ENCODE results near the gene HACD2. TPM values are rescaled to one million over a fixed set of nuclear protein-coding genes. Genes with fewer than 3 reads are reported as not detected.

Gene HACD2
- total and polyA plus RNA-seq, 7 donors = 3.7 to 7.9 (median 5.7) TPM

DNA sequence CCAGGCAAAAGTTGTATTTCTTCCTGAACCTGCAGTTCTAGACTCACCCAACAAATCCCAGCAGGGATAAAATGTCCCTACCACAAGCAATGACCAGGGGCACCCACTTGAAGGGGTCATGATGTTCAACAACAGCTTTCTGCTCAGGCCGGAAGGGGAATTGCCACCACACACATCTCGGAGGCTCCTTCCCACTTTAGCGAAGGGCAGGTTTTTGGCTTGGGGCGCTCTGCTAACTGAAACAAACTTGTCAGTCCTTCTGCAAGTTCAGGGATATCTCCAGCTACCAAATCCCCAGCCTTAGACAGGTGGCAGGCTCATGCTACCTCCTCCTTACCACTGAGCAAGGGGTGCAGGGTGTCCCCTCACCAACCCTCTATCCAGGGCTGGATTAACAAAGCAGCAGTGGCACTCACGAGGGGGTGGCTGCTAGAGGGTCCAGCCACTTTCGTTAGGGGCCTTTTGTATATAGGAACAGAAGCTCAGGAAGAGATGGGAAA is 138.2 kb downstream of the HACD2 start:
- peaks cover 0 to 60% (median 18%) of the 10 kb centered on the region in 3 donors for H3K27me3 ChIP-seq (ENCODE audit: insufficient read depth in 3 of 3, low read length in 2 of 3)
- 81 to 85% (median 84%) methylated on average over 6 of the region's 6 CpGs for WGBS, 3 donors

DNA sequence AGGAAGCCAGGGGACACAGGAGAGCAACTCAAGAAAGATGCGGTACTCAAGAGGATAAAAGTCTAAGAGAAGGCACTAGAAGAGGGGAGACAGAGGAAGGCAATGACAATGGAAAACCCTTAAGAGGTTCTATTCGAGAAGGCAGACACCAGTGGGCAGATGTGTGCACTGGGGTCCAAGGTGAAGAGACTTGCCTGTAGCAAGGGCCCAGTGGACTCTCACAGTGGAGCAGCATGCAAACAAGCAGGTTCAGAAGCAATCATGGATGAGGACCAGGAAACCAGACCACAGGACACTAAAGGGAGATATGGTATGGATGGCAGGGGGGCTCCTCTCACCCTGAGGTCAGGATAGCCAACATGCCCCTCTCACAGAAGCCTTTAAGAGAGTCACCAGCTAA is 138.6 kb downstream of the HACD2 start:
- Histone ChIP-seq H3K27ac (no peak overlapping the region), H3K27me3 (ENCODE audit: insufficient read depth in 3 of 3, low read length in 2 of 3) (peaks cover 0 to 56% (median 18%) of the 10 kb centered on the region in 3 donors), H3K4me3 (peak overlapping the region; percentile 44), H3K36me3 (ENCODE audit: insufficient read depth in 1 of 2, low read depth in 1 of 2) (no peaks in the 10 kb centered on the region), H3K9me3 (no peaks in the 10 kb centered on the region), H3K4me1 (no peaks in the 10 kb centered on the region)
- WGBS, 3 donors = 87 to 96% (median 92%) methylated on average over 2 of the region's 2 CpGs
- ATAC-seq (no peak), DNase-seq (no peak)
- TF ChIP-seq CTCF (IDR thresholded peaks at IDR 0.05) = no peak
- intact Hi-C loops (cut with DNase I) = loop anchor here in 1 of 2 donors (5.0 kb wide), 1 partner anchor 41 kb away; no protein-coding TSS in a partner anchor

More for the DNA sequence above, 138.2 kb downstream of the HACD2 start:
- ATAC-seq (no peak), DNase-seq (no peak)
- Histone ChIP-seq H3K4me1 (no peaks in the 10 kb centered on the region), H3K4me3 (peak overlapping the region; percentile 44), H3K36me3 (ENCODE audit: insufficient read depth in 1 of 2, low read depth in 1 of 2) (no peaks in the 10 kb centered on the region), H3K27ac (no peak overlapping the region), H3K9me3 (no peaks in the 10 kb centered on the region)
- TF ChIP-seq CTCF (IDR thresholded peaks at IDR 0.05) = no peak
- intact Hi-C loops (cut with DNase I) = loop anchor here in 1 of 2 donors (5.0 kb wide), 1 partner anchor 41 kb away; no protein-coding TSS in a partner anchor

DNA sequence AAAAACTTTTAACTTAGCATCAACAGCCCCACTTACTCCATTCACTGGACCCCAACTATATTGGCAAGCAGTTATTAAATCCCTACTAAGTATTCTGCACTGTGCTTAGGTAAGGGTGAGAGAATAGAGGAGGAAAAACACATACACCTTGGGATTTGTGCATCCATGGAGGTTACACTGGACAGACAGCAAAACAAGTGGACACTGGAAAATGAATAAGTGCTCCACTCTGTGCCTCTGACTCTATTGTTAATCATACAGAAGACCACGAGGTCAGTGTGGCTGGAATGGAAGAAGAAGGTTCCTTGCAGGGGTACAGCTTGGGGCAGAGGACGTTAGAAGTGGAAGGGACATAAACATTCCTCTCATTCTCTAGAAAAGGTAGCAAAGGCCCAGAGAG is 139.2 kb downstream of the HACD2 start:
- no peaks in the 10 kb centered on the region for H3K36me3 ChIP-seq (ENCODE audit: insufficient read depth in 1 of 2, low read depth in 1 of 2)
- ATAC-seq (no peak), DNase-seq (no peak)
- no peak overlapping the region for H3K27ac ChIP-seq
- TF ChIP-seq CTCF (IDR thresholded peaks at IDR 0.05) = no peak
- WGBS, 3 donors = 30 to 61% (median 54%) methylated on average over 2 of the region's 2 CpGs
- peaks cover 0 to 55% (median 16%) of the 10 kb centered on the region in 3 donors for H3K27me3 ChIP-seq (ENCODE audit: insufficient read depth in 3 of 3, low read length in 2 of 3)
- intact Hi-C loops (cut with DNase I) = loop anchor here in 1 of 2 donors (5.0 kb wide), 1 partner anchor 42 kb away; no protein-coding TSS in a partner anchor
- no peaks in the 10 kb centered on the region for H3K9me3 ChIP-seq
- peak overlapping the region; percentile 44 for H3K4me3 ChIP-seq
- H3K4me1 ChIP-seq = no peaks in the 10 kb centered on the region

- Histone ChIP-seq H3K27me3 (ENCODE audit: insufficient read depth in 3 of 3, low read length in 2 of 3) (peaks cover 0 to 48% (median 11%) of the 10 kb centered on the region in 3 donors), H3K9me3 (no peaks in the 10 kb centered on the region), H3K4me3 (no peak overlapping the region), H3K27ac (no peak overlapping the region), H3K36me3 (ENCODE audit: insufficient read depth in 1 of 2, low read depth in 1 of 2) (no peaks in the 10 kb centered on the region), H3K4me1 (no peaks in the 10 kb centered on the region)
- no peak for TF ChIP-seq CTCF (IDR thresholded peaks at IDR 0.05)
- intact Hi-C loops (cut with DNase I) = loop anchor here in 1 of 2 donors (5.0 kb wide), 1 partner anchor 43 kb away; no protein-coding TSS in a partner anchor
- no peak for ATAC-seq
- WGBS, 3 donors = 70 to 80% (median 75%) methylated on average over 1 of the region's 1 CpG
- no peak for DNase-seq
These were observed 140.1 kb downstream of the HACD2 start for GRCh38 chr3:123444744-123445143.

DNA sequence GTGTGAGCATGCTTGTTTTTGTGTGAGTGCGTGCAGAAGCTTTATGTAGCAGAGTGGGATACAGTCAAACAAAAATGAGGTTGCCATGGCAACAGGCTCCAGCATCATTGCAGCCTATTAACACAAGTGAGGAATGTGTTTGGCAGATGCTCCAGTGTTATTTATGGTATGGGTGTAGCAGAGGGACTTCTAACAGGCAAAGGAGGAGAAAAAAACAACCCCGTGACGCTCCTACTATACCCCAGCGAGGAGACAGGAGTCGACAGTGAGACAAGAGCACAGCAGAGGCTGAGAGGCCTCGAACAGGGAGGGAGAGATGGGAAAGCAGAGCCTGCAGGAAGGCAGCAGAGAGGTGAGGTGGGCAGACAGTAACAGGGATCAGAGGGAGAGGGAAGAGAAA is 140.8 kb downstream of the HACD2 start:
- DNase-seq (no peak), ATAC-seq (no peak)
- WGBS, 3 donors = 43 to 48% (median 45%) methylated on average over 6 of the region's 6 CpGs
- intact Hi-C loops (cut with DNase I) = no loop called here
- Histone ChIP-seq H3K4me3 (no peak overlapping the region), H3K27ac (no peak overlapping the region), H3K4me1 (no peaks in the 10 kb centered on the region), H3K9me3 (no peaks in the 10 kb centered on the region), H3K27me3 (ENCODE audit: insufficient read depth in 3 of 3, low read length in 2 of 3) (peaks cover 0 to 41% (median 8%) of the 10 kb centered on the region in 3 donors), H3K36me3 (ENCODE audit: insufficient read depth in 1 of 2, low read depth in 1 of 2) (no peaks in the 10 kb centered on the region)
- no peak for TF ChIP-seq CTCF (IDR thresholded peaks at IDR 0.05)

Data from psoas muscle (tissue), 8 donors.